CD4-positive, alpha-beta T cell treated with Interleukin-17A for 4 hours (primary cell): ENCODE results near the gene OTOP3.

ENCODE experiments used
- DNase-seq: peaks from one replicate; pipeline ENCODE4 v3.0.0-alpha.2; 2020; ENCODE audit warnings: mixed read lengths

OTOP3 gene

DNA sequence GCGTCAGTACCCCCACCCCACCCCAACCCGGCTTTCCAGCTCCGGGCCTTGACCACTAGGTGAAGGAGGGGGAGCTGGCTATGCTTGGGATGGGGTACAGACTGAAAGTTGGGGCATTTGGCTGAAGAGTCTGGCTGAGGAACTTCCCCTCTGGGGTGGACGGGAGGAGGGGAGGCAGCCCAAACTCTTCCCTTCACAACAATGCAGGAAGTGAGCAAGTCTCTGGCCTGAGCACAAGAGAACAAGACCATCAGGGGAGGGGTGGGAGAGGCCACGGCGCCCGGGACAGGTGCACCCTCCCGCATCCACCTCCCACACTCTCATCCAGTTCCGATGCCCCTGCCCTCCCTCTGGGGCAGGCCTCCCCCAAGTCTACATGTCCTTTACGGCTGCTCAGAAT is 18.3 kb upstream of the OTOP3 start:
- no peak for DNase-seq

DNA sequence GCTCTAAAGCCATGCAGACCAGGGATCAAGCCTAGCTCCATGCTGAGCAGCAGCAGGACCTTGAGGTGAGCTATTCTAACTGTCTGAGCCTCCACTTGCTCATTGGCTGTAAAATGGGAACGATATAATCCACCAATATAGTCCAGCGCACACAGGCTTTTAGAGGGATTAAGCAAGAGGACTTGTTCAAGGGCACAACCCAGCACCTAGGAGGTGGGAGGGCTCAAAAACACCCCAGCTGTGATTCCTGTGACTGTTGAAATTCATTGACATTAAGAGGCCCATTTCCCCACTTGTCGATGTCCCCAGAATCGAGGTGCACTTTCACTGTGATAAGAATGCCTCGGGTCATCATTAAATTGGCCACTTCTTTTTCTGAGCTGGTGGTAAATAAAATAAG is 16.8 kb upstream of the OTOP3 start:
- no peak for DNase-seq

DNA sequence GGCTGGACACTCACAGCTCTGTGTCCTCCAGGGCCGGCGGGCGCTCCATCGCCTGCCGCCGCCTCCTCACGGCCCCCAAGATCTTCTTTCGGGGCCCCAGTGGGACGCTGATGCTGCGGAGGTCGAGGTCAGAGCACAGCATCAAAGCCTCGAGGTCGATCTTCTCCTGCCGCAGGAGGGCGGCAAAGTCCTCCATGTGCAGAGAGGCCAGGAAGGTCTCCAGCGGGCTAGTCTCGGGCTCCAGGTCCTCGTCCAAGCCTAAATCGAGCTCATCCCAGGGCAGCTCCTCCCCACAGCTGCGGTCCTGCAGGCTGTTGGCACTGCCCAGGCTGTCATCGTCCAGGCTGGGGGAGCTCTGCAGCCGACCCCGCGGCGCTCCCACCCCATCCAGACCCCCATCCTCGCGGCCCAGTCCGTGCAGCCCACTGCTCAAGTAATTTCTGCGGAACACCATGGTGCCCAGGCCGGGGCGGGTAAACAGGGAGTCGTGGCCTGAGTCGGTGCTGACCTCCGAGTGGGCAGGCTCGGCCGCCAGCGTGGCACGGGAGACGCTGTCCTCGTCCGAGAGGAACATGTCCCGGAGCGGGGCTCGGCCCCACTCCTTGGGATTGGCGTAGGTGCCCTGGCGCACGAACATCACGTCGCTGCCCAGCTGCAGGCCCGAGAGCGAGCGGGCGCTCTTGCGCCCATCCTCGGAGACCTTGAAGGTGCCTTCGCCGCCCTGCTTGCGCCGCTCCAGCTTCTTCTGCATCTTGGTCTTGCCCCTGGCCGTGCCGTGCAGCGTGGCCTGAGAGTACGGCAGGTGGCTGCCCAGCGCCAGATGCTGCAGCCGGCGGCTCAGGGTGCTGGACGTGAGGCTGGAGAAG is 16.0 kb upstream of the OTOP3 start:
- DNase-seq = no peak

- DNase-seq = no peak
These were observed 15.4 kb upstream of the OTOP3 start for GRCh38 chr17:74920306-74920620.

DNA sequence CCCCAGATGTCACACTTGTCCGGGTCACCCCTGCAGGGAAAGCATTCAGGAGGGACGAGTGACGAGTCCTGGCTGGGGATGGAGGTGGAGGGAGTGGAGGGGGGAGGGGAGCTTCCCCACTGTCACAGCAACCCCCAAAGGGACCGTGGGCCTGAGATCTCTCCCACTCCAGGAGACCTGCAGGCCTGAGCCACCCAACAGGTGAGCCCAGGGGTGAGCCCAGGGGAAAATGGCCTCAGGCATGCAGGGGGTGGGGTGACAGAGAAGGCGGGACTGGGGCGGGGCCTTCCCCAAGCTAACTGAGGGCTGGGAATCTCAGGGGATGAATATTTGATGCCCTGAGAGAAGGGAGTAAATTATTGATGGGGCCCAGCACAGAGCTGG is 15.1 kb upstream of the OTOP3 start:
- DNase-seq = no peak

GRCh38 chr17:74921026-74921681 is 14.5 kb upstream of the OTOP3 start:
- DNase-seq = no peak

- DNase-seq = no peak
These were observed 13.9 kb upstream of the OTOP3 start for GRCh38 chr17:74921769-74922168.

DNA sequence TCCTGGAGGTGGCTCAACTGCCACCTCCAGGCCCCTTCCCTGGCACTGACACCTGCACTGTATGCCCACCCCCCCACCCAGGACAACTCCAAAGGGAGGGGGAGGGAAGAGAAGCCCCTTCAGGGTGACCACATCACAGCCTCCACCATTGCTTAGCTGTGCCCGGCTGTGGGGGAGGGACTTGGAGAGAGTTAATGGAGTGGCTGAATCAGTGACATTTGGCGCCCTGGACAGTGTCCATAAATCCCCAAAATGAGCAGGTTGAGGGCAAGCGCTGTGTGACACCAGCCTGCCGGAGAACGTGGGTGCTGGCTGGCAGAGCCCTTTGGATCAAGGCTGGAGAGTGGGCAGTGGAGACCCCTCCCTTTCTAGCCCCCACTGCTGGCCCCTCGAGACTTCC is 13.5 kb upstream of the OTOP3 start:
- no peak for DNase-seq

DNA sequence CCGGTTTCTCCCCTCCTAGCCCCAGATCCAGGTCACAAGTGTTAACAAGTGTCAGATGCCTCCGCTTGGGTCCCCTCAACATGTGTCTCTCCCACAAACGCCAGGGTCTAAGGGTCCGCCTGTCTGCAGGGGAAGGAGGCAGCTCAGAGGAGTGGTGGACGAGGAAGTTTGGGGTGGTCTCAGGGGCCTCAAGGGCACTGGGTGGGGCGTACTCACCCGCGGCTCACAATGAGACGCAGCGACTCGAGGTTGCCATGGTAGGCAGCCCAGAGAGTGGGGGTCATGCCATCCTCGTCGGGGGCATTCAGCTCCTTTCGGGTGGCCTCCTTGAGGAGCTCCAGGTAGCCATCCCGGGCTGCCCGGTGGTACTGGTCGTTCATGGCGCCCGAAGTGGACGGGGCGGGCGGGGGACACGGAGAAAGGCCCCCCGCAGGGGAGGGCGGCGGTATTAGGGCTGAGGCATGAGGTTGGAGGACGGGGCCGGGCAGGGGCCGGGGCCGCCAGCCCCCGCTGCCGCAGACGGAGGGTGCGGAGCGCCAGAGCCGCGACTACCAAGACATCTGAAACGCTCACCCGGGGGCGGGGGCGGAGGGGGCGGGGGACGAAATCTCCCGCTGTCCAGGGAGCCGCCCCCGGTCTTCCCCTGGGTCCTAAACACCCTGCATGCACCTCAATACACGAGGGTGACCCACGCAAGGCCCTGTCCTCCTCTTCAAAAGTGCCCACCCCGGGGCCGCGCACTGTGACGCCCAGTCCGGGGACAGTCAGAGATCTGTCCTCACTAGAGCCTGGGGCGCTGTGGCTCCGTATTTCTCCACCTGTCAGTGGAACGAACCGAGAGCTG is 12.8 kb upstream of the OTOP3 start, which contains the start of gene USH1G:
Gene USH1G, minus strand, starts transcription at position 562 of the 844 bp plus-strand sequence. Its CDS starts 182 bp downstream, at position 380.
- peak; percentile 44 for DNase-seq

- peak; percentile 83 for DNase-seq
These were observed 12.0 kb upstream of the OTOP3 start for GRCh38 chr17:74923538-74924249.

- no peak for DNase-seq
These were observed 11.3 kb upstream of the OTOP3 start, which contains the start of gene OTOP2 for GRCh38 chr17:74924250-74924948. OTOP2 (plus strand) TSS chr17:74924273; CDS start chr17:74924633, 360 bp downstream.

DNA sequence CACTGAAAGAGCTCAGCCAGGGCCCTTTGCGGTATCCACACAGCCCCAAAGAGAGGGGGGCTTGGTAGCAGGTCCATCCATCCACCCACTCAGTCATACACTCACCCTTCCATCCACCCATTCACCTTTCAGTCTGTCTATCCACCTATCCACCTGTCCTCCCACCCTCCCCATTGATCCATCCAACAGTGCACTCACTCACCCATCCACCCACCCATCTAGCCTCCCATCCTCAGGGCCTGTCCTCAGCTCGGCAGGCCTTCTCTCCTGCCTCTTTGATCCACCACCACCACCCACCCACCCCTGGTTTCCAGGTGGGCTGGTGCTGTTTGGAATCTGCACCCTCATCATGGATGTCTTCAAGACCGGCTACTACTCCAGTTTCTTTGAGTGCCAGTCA is 10.5 kb upstream of the OTOP3 start:
- no peak for DNase-seq

DNA sequence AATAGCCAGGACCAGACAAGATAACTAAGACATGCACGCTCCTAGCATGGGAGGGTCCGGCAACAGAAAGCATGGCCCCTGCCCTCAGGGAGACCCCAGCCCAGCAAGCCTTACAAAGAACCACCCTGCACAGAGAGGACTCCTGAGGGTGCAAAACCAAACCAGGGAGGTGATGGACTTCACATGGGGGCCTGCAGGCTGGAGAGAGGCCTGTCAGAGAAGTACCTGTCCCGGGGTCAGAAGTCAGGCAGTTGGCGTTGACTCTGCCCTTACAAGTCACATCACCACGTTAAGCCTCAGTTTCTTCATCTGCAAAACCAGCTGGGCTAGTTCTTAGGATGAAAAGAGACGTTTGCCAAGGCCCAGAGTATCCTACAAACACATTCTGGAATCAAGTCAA is 6.9 kb upstream of the OTOP3 start:
- DNase-seq = no peak

DNA sequence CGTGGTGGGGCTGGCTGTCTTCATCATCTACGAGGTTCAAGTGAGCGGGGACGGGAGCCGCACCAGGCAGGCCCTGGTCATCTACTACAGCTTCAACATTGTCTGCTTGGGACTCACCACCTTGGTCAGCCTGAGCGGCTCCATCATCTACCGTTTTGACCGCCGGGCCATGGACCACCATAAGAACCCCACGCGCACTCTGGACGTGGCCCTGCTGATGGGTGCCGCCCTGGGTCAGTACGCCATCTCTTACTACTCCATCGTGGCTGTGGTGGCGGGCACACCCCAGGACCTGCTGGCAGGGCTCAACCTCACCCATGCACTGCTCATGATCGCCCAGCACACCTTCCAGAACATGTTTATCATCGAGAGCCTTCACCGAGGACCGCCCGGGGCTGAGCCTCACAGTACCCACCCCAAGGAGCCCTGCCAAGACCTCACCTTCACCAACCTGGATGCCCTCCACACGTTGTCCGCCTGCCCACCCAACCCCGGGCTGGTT is 5.1 kb upstream of the OTOP3 start:
- DNase-seq = no peak

DNA sequence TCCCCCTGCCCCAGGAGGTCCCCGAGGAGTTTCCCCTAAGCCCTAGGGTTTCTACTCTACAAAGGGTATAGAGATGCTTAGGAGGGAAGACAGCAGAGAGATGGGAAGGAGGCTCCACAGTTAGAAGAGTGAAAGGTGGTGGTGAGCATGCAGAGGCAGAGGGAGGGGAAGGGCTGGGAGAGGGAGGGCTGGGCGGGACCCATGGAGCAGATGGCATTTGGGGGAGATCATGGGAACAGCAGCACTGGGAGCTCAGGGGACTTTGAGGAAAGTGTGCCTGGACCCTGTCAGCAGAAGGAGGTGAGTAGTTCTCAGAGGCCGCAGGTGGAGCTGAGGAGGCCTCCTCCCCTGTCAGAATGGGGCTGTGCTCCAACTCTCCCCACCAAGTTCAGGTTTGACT is 650 bp upstream of the OTOP3 start:
- DNase-seq = no peak

- no peak for DNase-seq
These were observed 737 bp downstream of the OTOP3 start for GRCh38 chr17:74936470-74936799.

DNA sequence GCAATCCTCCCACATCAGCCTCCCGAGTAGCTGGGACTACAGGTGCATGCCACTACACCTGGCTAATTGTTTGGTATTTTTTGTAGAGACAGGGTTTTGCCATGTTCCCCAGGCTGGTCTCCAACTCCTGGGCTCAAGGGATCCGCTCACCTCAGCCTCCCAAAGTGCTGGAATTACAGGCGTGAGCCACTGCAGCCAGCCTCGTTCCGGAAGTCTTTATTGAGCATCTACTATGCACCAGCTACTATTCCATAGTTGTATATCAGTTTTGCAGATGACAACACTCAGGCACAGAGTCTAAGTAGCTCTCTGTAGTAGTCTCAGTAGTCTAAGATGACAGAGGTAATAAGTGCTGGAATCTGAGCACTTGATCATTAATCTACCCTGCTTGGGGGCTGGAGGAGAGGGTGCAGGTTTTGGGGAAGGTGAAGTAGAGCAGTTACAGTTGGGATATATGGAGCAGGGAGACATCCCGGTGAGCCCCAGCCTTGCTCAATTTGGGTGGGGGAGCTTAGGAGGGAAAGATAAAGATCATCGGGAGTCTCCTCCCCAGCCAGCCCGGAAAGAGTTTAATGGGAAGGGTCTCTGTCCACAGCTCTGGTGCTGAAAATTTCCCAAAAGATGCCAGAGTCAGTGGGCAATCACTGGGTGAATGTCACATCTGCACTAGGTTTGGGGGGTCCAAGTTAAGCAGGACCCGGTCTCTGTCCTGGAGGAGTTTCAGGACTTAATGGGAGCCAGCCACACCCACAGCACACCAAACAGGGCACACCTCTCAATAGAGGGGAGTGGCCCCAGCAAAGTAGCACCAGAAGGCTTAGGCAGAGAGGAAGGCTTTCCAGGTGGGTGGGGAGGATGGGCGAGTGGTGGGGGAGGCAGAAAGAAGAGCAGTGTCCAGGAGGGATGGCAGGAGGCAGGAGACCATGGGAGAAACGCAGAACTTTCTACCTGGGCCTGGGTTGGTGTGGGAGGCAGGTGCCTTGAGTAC is 1.7 kb downstream of the OTOP3 start:
- no peak for DNase-seq

GRCh38 chr17:74938194-74938950 is 2.7 kb downstream of the OTOP3 start:
- no peak for DNase-seq

DNA sequence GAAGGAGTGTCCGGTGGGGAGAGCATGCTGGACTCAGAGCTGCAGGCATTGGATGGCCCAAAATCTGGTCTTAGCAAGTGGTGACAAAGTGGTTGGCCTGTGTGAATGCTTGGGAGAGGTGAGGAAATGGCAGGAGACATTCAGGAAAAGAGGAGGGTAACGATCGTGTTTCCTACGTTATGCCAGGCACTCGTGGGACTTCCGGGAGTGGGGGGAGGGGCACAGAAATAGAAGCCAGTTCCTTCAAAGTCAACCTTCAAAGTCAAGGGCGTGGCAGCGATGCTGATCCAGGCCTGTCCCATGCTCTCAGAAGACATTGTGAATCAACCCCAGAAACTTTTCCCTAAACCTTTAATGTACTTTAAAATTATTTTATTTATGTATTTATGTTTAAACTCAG is 3.8 kb downstream of the OTOP3 start:
- no peak for DNase-seq

- no peak for DNase-seq
These were observed 5.5 kb downstream of the OTOP3 start for GRCh38 chr17:74941128-74941725.
